HCT116 (cell line): ENCODE data around the gene RBFOX2.

Source experiments
- CTCF ChIP-seq, 3 experiments: fragments of 200-600 bp in 1 of 3; sonication (generic) in 1 of 3; IDR thresholded peaks in 2 of 3; conservative IDR thresholded peaks in 1 of 3; 2 replicates each; pipeline ENCODE4 v1.5.1; 2012 to 2017; ENCODE audit warnings: low read depth in 2 of 3, low read length in 2 of 3, antibody characterized with exemption in 1 of 3, borderline replicate concordance in 1 of 3, control low read depth in 1 of 3, mild to moderate bottlenecking in 1 of 3, mixed read lengths in 1 of 3, mixed run types in 1 of 3, moderate library complexity in 1 of 3; ENCODE audit not compliant: insufficient read depth in 1 of 3
- EGR1 ChIP-seq: IDR thresholded peaks from 2 replicates; pipeline ENCODE4 v1.6.1; 2012; ENCODE audit warnings: low read depth
- EZH2 ChIP-seq: fragments of 200-600 bp; sonication (generic); IDR thresholded peaks from 2 replicates; pipeline ENCODE4 v1.6.1; 2017; ENCODE audit warnings: antibody characterized with exemption, mixed run types
- POLR2A ChIP-seq: IDR thresholded peaks from 2 replicates; pipeline ENCODE4 v1.7.0; 2011; ENCODE audit warnings: borderline replicate concordance; ENCODE audit not compliant: insufficient read depth, insufficient read length; ENCODE audit errors: extremely low read depth
- POLR2AphosphoS5 ChIP-seq: IDR thresholded peaks from 2 replicates; pipeline ENCODE4 v1.6.1; 2011; ENCODE audit warnings: mild to moderate bottlenecking, low read depth, low read length, moderate library complexity
- YY1 ChIP-seq: IDR thresholded peaks from 2 replicates; pipeline ENCODE4 v1.6.1; 2011; ENCODE audit warnings: low read length, low read depth, moderate library complexity, mild to moderate bottlenecking; ENCODE audit not compliant: insufficient replicate concordance; ENCODE audit errors: extremely low read depth
- ZFX ChIP-seq: fragments of 450-650 bp; IDR thresholded peaks from 2 replicates; pipeline ENCODE4 v1.6.1; 2017
- ZNF274 ChIP-seq: fragments of 200-500 bp; sonication (Bioruptor generic); IDR thresholded peaks from 2 replicates; pipeline ENCODE4 v1.6.1; 2014; ENCODE audit warnings: mild to moderate bottlenecking, low read depth, low read length, inconsistent platforms
- TF ChIP-seq, protein P1 (sequence below): IDR thresholded peaks from 2 replicates; pipeline ENCODE4 v1.6.1; 2012; ENCODE audit warnings: low read depth

GRCh38 chr22:35746248-35746647 is 282.4 kb downstream of the RBFOX2 start:
- no peak for TF ChIP-seq CTCF (IDR thresholded peaks at IDR 0.05 in 2 of 3, conservative IDR thresholded peaks at IDR 0.05 in 1 of 3; ENCODE audit: borderline replicate concordance in 1 of 3, insufficient read depth in 1 of 3, low read depth in 2 of 3, low read length in 2 of 3)
- TF ChIP-seq, protein P1, sequence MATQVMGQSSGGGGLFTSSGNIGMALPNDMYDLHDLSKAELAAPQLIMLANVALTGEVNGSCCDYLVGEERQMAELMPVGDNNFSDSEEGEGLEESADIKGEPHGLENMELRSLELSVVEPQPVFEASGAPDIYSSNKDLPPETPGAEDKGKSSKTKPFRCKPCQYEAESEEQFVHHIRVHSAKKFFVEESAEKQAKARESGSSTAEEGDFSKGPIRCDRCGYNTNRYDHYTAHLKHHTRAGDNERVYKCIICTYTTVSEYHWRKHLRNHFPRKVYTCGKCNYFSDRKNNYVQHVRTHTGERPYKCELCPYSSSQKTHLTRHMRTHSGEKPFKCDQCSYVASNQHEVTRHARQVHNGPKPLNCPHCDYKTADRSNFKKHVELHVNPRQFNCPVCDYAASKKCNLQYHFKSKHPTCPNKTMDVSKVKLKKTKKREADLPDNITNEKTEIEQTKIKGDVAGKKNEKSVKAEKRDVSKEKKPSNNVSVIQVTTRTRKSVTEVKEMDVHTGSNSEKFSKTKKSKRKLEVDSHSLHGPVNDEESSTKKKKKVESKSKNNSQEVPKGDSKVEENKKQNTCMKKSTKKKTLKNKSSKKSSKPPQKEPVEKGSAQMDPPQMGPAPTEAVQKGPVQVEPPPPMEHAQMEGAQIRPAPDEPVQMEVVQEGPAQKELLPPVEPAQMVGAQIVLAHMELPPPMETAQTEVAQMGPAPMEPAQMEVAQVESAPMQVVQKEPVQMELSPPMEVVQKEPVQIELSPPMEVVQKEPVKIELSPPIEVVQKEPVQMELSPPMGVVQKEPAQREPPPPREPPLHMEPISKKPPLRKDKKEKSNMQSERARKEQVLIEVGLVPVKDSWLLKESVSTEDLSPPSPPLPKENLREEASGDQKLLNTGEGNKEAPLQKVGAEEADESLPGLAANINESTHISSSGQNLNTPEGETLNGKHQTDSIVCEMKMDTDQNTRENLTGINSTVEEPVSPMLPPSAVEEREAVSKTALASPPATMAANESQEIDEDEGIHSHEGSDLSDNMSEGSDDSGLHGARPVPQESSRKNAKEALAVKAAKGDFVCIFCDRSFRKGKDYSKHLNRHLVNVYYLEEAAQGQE, result no peak
- no peak for TF ChIP-seq EZH2
- no peak for TF ChIP-seq POLR2AphosphoS5
- TF ChIP-seq POLR2A, result no peak
- no peak for TF ChIP-seq ZNF274
- no peak for TF ChIP-seq EGR1
- TF ChIP-seq YY1, result no peak
- TF ChIP-seq ZFX, result no peak
